IMR-90 (cell line): Measurements from ENCODE around the gene SPECC1L. TPM values are rescaled to one million over a fixed set of nuclear protein-coding genes. Genes with fewer than 3 reads are reported as not detected.

Experiments
- ATAC-seq: fragments of 200-7000 bp; cut with Tn5 transposase; 2 replicates; pipeline ENCODE4 v1.9.1; 2020; ENCODE audit warnings: low read depth, mild to moderate bottlenecking, moderate library complexity
- BruUV-seq: library from RNA; stranded (reverse); fragments of 400-500 nt; replicated peaks from 2 replicates; lab custom pipeline; 2021; lab: Mats Ljungman, UMichigan
- CTCF ChIA-PET: fragments of 300-600 bp; formaldehyde crosslinking; extraction: SDS; loops from one replicate; lab custom pipeline; 2021; ENCODE audit warnings: antibody characterized with exemption; lab: Yijun Ruan, JAX
- POLR2A ChIA-PET: fragments of 300-600 bp; sonication (Branson Sonifier 250); formaldehyde crosslinking; loops from one replicate; lab custom pipeline; 2022; ENCODE audit warnings: antibody characterized with exemption; ENCODE audit not compliant: unreplicated experiment; lab: Charles Lee
- DNase-seq: peaks from one replicate; pipeline ENCODE4 v3.0.0; 2013
- H2AFZ ChIP-seq: replicated peaks from 2 replicates; pipeline ENCODE3; 2013; ENCODE audit warnings: low read length, mild to moderate bottlenecking; ENCODE audit not compliant: poor library complexity
- H2AK5ac ChIP-seq: 2 replicates; pipeline ENCODE4 v1.6.1; 2013; ENCODE audit warnings: low read depth, low read length, inconsistent platforms
- H2AK9ac ChIP-seq: replicated peaks from 2 replicates; pipeline ENCODE3; 2013; ENCODE audit warnings: mild to moderate bottlenecking, low read depth, low read length, moderate library complexity; ENCODE audit not compliant: poor library complexity
- H2BK120ac ChIP-seq: 2 replicates; pipeline ENCODE4 v1.6.1; 2013; ENCODE audit warnings: low read depth, low read length, inconsistent platforms
- H2BK15ac ChIP-seq: 3 replicates; pipeline ENCODE4 v1.6.1; 2013; ENCODE audit warnings: low read depth, low read length, inconsistent platforms
- H2BK20ac ChIP-seq: 2 replicates; pipeline ENCODE4 v1.6.1; 2013; ENCODE audit warnings: low read depth, mild to moderate bottlenecking, inconsistent platforms, low read length, moderate library complexity
- H2BK5ac ChIP-seq: 2 replicates; pipeline ENCODE4 v1.6.1; 2013; ENCODE audit warnings: mild to moderate bottlenecking, low read depth, low read length, inconsistent platforms; ENCODE audit not compliant: poor library complexity, severe bottlenecking
- H3K14ac ChIP-seq: replicated peaks from 2 replicates; pipeline ENCODE4 v1.6.1; 2013; ENCODE audit warnings: low read depth, low read length, inconsistent platforms
- H3K18ac ChIP-seq: 2 replicates; pipeline ENCODE4 v1.6.1; 2013; ENCODE audit warnings: low read depth, low read length, control low read depth
- H3K23ac ChIP-seq: 2 replicates; pipeline ENCODE4 v1.6.1; 2013; ENCODE audit warnings: low read depth, low read length, inconsistent platforms
- H3K27ac ChIP-seq: 2 replicates; pipeline ENCODE4 v1.5.1; 2013; ENCODE audit warnings: mild to moderate bottlenecking, control low read depth, low read length; ENCODE audit not compliant: insufficient read depth
- H3K27me3 ChIP-seq: 2 replicates; pipeline ENCODE4 v1.6.1; 2013; ENCODE audit warnings: low read length; ENCODE audit not compliant: control insufficient read depth, insufficient read depth
- H3K36me3 ChIP-seq: 2 replicates; pipeline ENCODE4 v1.6.1; 2013; ENCODE audit warnings: low read length, mixed read lengths; ENCODE audit not compliant: control insufficient read depth, insufficient read depth
- H3K4ac ChIP-seq: 2 replicates; pipeline ENCODE4 v1.6.1; 2013; ENCODE audit warnings: low read depth, low read length, inconsistent platforms
- H3K4me1 ChIP-seq: 2 replicates; pipeline ENCODE4 v1.6.1; 2013; ENCODE audit warnings: low read length, mixed read lengths; ENCODE audit not compliant: control insufficient read depth, insufficient read depth
- H3K4me2 ChIP-seq: 2 replicates; pipeline ENCODE4 v1.6.1; 2013; ENCODE audit warnings: low read depth, mild to moderate bottlenecking, control low read depth, low read length, moderate library complexity
- H3K4me3 ChIP-seq: 2 replicates; pipeline ENCODE4 v1.5.1; 2013; ENCODE audit warnings: low read depth, mild to moderate bottlenecking, control low read depth, low read length, moderate library complexity; ENCODE audit not compliant: insufficient read depth
- H3K56ac ChIP-seq: 2 replicates; pipeline ENCODE4 v1.6.1; 2013; ENCODE audit warnings: low read length, inconsistent platforms; ENCODE audit not compliant: insufficient read depth; ENCODE audit errors: extremely low read depth
- H3K79me1 ChIP-seq, 2 experiments: 2 replicates each; pipeline ENCODE4 v1.6.1; 2013; ENCODE audit warnings: low read length in 2 of 2, inconsistent platforms in 1 of 2, low read depth in 1 of 2
- H3K9ac ChIP-seq: 2 replicates; pipeline ENCODE4 v1.6.1; 2013; ENCODE audit warnings: low read depth, low read length, control low read depth
- H3K9me1 ChIP-seq: 2 replicates; pipeline ENCODE4 v1.6.1; 2013; ENCODE audit warnings: low read length, inconsistent platforms; ENCODE audit not compliant: insufficient read depth
- H3K9me3 ChIP-seq: 2 replicates; pipeline ENCODE4 v1.6.1; 2013; ENCODE audit warnings: low read length; ENCODE audit not compliant: control insufficient read depth, insufficient read depth
- H4K20me1 ChIP-seq: 2 replicates; pipeline ENCODE4 v1.6.1; 2013; ENCODE audit warnings: low read length, inconsistent platforms; ENCODE audit not compliant: insufficient read depth
- H4K5ac ChIP-seq: 2 replicates; pipeline ENCODE4 v1.6.1; 2013; ENCODE audit warnings: mild to moderate bottlenecking, low read depth, low read length, control low read depth
- H4K8ac ChIP-seq, 2 experiments: 2 replicates each; pipeline ENCODE4 v1.6.1; 2013; ENCODE audit warnings: low read depth in 2 of 2, low read length in 2 of 2, control low read depth in 1 of 2, inconsistent platforms in 1 of 2
- H4K91ac ChIP-seq: 2 replicates; pipeline ENCODE4 v1.6.1; 2013; ENCODE audit warnings: low read depth, low read length, inconsistent platforms; ENCODE audit not compliant: insufficient read depth
- CHD1 ChIP-seq: IDR thresholded peaks from 2 replicates; pipeline ENCODE4 v1.6.1; 2012; ENCODE audit warnings: low read depth, low read length, improper control_type of control experiment
- CTCF ChIP-seq: conservative IDR thresholded peaks from 2 replicates; pipeline ENCODE4 v1.5.1; 2012; ENCODE audit warnings: mild to moderate bottlenecking, low read depth, low read length, improper control_type of control experiment
- NFE2L2 ChIP-seq: fragments of 150-350 bp; IDR thresholded peaks from 2 replicates; pipeline ENCODE4 v1.6.1; 2016; ENCODE audit warnings: low read depth, mild to moderate bottlenecking, low read length
- USF2 ChIP-seq: fragments of 150-350 bp; IDR thresholded peaks from 2 replicates; pipeline ENCODE4 v1.6.1; 2017; ENCODE audit warnings: mild to moderate bottlenecking, antibody characterized with exemption, low read length, low read depth
- WGBS, 2 experiments: methylation state at CpG; one replicate each; pipeline versions ENCODE4 v1.1.5 to v1.1.7; 2013; ENCODE audit warnings: missing lambda C conversion rate in 2 of 2; ENCODE audit not compliant: insufficient read length in 1 of 2; ENCODE audit errors: extremely low coverage in 2 of 2; 5-methylcytosine and 5-hydroxymethylcytosine counted together
- dilution Hi-C: fragments of 300-500 bp; cut with HindIII; formaldehyde crosslinking; loops from one replicate; pipeline ENCODE4 v1.14.3; 2018; ENCODE audit warnings: low sequenced_read_pairs; ENCODE audit not compliant: unreplicated experiment
- in situ Hi-C: fragments of 300-500 bp; cut with MboI; formaldehyde crosslinking; loops from 3 replicates; pipeline ENCODE4 v1.14.3; 2019; ENCODE audit warnings: low sequenced_read_pairs, inconsistent platforms, mixed read lengths
- intact Hi-C: fragments of 100-400 bp; cut with micrococcal nuclease; formaldehyde crosslinking; loops from 2 replicates; pipeline ENCODE4 v1.10.0; 2022
- polyA plus RNA-seq, 3 experiments: library from polyadenylated mRNA; depleted of rRNA; stranded (reverse); fragments of >200 nt; gene quantifications; 2 replicates each; pipeline ENCODE4 v1.2.3, GENCODE V29; 2012; ENCODE audit warnings: low replicate concordance in 1 of 3
- total RNA-seq: library from RNA; depleted of rRNA; stranded (reverse); fragments of >200 nt; gene quantifications from 2 replicates; pipeline ENCODE4 v1.2.3, GENCODE V29; 2012

SPECC1L gene
- total and polyA plus RNA-seq, 2 of the 4 experiments (the other 2 are of a cell fraction): 18.7 to 44.1 TPM

- H3K18ac ChIP-seq: no peak overlapping the region
Observed at GRCh38 chr22:24444251-24444650, 173.6 kb downstream of the SPECC1L start.

More at GRCh38 chr22:24444251-24444650, 173.6 kb downstream of the SPECC1L start:
- Histone ChIP-seq H2AK9ac (no peak overlapping the region), H3K27me3 (peaks cover 5% of the 10 kb centered on the region), H2AFZ (no peak overlapping the region), H2BK20ac (no peak overlapping the region), H3K4me1 (peaks cover 6% of the 10 kb centered on the region), H2BK120ac (no peak overlapping the region), H4K20me1 (no peaks in the 10 kb centered on the region), H4K91ac (no peak overlapping the region), H4K8ac (no peak overlapping the region), H3K36me3 (no peaks in the 10 kb centered on the region), H3K9me3 (no peaks in the 10 kb centered on the region), H2BK5ac (no peak overlapping the region), H3K4ac (no peak overlapping the region), H3K23ac (no peak overlapping the region), H3K4me3 (no peak overlapping the region), H2AK5ac (no peak overlapping the region), H2BK15ac (no peak overlapping the region), H3K4me2 (no peak overlapping the region), H3K27ac (no peak overlapping the region), H3K9me1 (0 out of 2 replicates have a peak, but pooled peaks cover 3% of the 10 kb centered on the region), H3K56ac (no peak overlapping the region), H3K9ac (no peak overlapping the region), H3K79me1 (no peaks in the 10 kb centered on the region), H3K14ac (no peak overlapping the region), H4K5ac (no peak overlapping the region)
- WGBS, 2 experiments: no CpG with 5 or more reads among the region's 3 CpGs
- no TSS peak for BruUV-seq
- CTCF ChIA-PET: no interaction called here
- dilution Hi-C loops: no loop called here
- TF ChIP-seq CHD1 (no peak), NFE2L2 (no peak), CTCF (no peak), USF2 (no peak)
- DNase-seq (no peak), ATAC-seq (no peak)
- in situ Hi-C loops: no loop called here
- intact Hi-C loops: no loop called here
- POLR2A ChIA-PET: interaction anchor here (0.6 kb wide), 1 partner anchor 52 kb away, joined by 3 read pairs; no protein-coding TSS in a partner anchor
